GM10266 (cell line): Measurements from ENCODE around the gene GCSAM.

Source experiments
- DNase-seq: peaks from one replicate; pipeline ENCODE4 v3.0.0; 2012; ENCODE audit errors: extremely low spot score
- TF ChIP-seq, protein P1 (sequence below): IDR thresholded peaks from 2 replicates; pipeline ENCODE4 v1.5.1; 2012; ENCODE audit warnings: mild to moderate bottlenecking, low read depth; ENCODE audit not compliant: control insufficient read depth, insufficient read depth; ENCODE audit errors: missing control alignments

The GCSAM gene

GRCh38 chr3:112088944-112089343 lies 44.1 kb downstream of the GCSAM start:
- TF ChIP-seq, protein P1, sequence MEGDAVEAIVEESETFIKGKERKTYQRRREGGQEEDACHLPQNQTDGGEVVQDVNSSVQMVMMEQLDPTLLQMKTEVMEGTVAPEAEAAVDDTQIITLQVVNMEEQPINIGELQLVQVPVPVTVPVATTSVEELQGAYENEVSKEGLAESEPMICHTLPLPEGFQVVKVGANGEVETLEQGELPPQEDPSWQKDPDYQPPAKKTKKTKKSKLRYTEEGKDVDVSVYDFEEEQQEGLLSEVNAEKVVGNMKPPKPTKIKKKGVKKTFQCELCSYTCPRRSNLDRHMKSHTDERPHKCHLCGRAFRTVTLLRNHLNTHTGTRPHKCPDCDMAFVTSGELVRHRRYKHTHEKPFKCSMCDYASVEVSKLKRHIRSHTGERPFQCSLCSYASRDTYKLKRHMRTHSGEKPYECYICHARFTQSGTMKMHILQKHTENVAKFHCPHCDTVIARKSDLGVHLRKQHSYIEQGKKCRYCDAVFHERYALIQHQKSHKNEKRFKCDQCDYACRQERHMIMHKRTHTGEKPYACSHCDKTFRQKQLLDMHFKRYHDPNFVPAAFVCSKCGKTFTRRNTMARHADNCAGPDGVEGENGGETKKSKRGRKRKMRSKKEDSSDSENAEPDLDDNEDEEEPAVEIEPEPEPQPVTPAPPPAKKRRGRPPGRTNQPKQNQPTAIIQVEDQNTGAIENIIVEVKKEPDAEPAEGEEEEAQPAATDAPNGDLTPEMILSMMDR, result no peak
- DNase-seq, result no peak

- TF ChIP-seq, protein P1, result no peak
- no peak for DNase-seq
These were observed 45.3 kb downstream of the GCSAM start for GRCh38 chr3:112087746-112088145.

DNA sequence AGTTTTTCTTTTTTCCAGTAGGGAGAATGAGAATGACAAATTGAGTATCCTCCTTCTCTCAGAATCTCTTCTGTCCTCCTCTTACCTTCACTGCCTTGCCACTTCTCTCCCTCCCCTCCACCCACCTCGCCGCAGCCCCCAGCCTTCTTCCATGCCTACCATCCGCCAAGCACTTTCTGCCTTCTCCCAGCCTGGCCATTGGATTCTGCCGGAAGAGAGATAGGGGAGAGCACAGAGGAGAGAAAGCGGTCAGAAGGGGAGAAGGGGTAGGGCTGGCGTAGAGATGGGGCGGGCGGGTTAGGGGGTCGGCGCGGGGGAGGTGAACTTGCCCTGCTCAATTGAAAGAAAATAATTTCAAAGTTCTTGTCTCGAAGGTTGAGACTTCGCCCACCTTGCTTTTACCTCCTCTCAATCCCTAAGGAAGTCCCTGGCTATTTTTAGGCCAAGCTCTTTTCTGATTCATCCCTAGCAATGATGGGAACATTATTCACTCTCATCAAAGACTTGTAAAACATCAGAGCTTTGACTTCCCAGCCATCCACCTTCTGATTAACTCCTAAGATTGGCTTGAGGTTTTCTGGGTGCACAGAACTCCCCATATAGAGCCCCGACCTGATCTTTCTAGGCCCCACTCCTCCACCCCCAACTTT lies 46.0 kb downstream of the GCSAM start:
- TF ChIP-seq, protein P1, result no peak
- no peak for DNase-seq

DNA sequence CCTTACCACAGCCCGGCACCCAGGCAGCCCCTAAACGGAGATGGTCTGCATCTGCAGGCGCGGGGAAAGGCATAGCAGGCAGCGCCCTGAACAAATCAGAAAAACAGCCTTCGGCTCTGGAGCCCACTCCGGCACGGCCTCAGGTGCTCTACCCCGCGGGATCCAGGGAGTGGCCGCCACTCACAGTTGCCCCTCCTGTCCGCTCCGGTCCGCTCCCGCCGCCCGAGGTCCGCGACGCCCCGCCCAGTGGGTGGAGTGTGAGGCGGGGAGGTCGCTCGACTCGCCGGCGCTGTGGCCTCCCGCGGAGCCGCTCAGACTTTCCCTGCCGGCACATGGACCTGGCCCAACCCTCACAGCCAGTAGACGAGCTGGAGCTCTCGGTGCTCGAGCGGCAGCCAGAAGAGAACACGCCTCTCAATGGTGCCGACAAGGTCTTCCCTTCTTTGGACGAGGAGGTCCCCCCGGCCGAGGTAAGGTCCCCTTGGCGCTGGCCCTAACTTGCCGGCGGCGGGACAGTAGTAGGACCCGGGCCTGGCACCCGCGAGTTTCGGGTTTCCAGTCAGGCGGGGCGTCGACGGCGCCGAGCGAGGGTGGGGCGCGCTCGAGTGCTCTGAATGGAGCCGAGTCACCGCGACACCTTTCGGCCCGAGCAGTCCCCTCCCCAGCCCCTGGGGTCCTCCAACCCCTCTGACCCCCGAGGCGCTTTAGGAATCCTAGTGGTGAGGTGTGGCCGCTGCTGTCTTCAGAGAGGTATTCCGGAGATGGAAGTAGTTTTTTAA lies 46.8 kb downstream of the GCSAM start, which contains the start of gene C3orf52:
TSS of gene C3orf52 (plus strand) at position 314 of the 779 bp plus-strand sequence. CDS start at position 333, 19 bp downstream.
- TF ChIP-seq, protein P1, result no peak
- DNase-seq, result peak; percentile 82

GRCh38 chr3:112085735-112086075 lies 47.3 kb downstream of the GCSAM start:
- no peak for DNase-seq
- TF ChIP-seq, protein P1, result no peak

- DNase-seq, result no peak
- TF ChIP-seq, protein P1, result no peak
These were observed 47.9 kb downstream of the GCSAM start for GRCh38 chr3:112084980-112085705.
